ENCODE results near the gene HSPB8.

HSPB8 gene

DNA sequence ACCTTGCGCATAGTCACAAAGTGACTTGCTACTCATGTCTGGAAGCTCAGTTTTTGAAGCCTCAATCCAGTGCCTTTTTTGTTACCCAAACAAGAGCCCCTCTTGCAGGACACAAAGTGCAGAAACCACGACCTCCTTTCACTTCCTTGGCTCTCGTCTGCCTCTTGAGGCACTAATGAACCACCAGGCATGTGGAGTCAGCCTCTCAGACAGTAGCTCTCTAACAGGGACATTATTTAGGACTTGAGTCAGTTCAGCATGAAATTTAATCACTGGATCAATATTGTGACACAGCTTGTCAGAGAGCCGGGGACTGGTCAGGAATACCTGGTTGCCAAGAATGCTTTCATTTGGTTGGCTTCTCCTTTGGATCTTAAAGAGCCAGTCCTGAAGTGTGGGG, 46.7 kb downstream of the HSPB8 start:
- TF ChIP-seq POLR2AphosphoS5 (IDR thresholded peaks at IDR 0.05; ENCODE audit: borderline replicate concordance, low read depth, low read length) (no peak), FOXP2 (optimal IDR thresholded peaks at IDR 0.05; ENCODE audit: control extremely low read depth, extremely low read length, insufficient read depth) (no peak), EZH2 (IDR thresholded peaks at IDR 0.05) (no peak)
- DNase-seq (ENCODE audit: low read depth, low spot score): no peak
- no peak overlapping the region for H3K27ac ChIP-seq
- H3K9me3 ChIP-seq (ENCODE audit: low read depth, low read length): no peaks in the 10 kb centered on the region
- H3K36me3 ChIP-seq (ENCODE audit: insufficient read depth, low read length): no peaks in the 10 kb centered on the region
- no peak overlapping the region for H3K4me3 ChIP-seq
- H3K9ac ChIP-seq (ENCODE audit: insufficient read length): no peak overlapping the region

DNA sequence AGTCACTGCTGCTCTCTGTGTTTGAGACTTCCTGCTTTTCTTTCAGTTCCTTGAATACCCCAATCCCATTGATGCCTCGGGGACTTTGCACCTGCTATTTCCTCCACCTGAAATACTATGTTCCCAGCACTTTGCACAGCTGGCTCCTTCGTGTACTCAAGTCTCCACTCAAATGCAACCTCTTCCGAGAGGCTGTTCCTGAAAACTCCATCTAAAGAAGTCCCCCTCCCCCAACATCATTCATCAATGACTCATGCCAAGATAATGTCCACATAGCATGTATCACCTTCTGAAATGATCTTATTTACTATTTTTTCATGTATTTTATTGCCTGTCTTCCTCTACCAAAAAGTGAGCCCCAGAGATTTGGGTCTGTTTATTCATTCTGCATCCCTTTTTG, 48.6 kb downstream of the HSPB8 start:
- TF ChIP-seq EZH2 (IDR thresholded peaks at IDR 0.05) (no peak), POLR2AphosphoS5 (IDR thresholded peaks at IDR 0.05; ENCODE audit: borderline replicate concordance, low read depth, low read length) (no peak), FOXP2 (optimal IDR thresholded peaks at IDR 0.05; ENCODE audit: control extremely low read depth, extremely low read length, insufficient read depth) (no peak)
- H3K9me3 ChIP-seq (ENCODE audit: low read depth, low read length): no peaks in the 10 kb centered on the region
- H3K4me3 ChIP-seq: no peak overlapping the region
- H3K36me3 ChIP-seq (ENCODE audit: insufficient read depth, low read length): no peaks in the 10 kb centered on the region
- DNase-seq (ENCODE audit: low read depth, low spot score): no peak
- no peak overlapping the region for H3K9ac ChIP-seq (ENCODE audit: insufficient read length)
- no peak overlapping the region for H3K27ac ChIP-seq

DNA sequence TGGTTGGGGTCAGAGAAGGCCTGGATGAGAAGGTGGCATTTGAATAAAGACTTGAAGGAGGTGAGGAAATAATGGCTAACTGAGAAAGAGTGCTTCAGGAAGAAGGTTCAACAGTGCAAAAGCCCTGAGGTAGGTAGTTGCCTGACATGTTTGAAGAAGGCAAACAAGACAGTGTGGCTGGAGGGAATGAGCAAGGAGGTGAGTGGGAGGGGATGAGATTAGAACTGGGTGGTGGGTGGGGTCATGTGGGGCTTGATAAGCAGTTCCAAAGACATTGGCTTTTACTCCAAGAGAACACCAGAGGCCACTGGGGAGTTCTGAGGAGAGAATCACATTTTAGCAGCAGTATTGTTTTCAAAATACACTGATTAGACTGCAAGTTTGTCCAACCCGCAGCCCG, 50.5 kb downstream of the HSPB8 start:
- Histone ChIP-seq H3K27ac (no peak overlapping the region), H3K9ac (ENCODE audit: insufficient read length) (no peak overlapping the region), H3K36me3 (ENCODE audit: insufficient read depth, low read length) (no peaks in the 10 kb centered on the region), H3K9me3 (ENCODE audit: low read depth, low read length) (no peaks in the 10 kb centered on the region), H3K4me3 (no peak overlapping the region)
- no peak for DNase-seq (ENCODE audit: low read depth, low spot score)
- TF ChIP-seq POLR2AphosphoS5 (IDR thresholded peaks at IDR 0.05; ENCODE audit: borderline replicate concordance, low read depth, low read length) (no peak), FOXP2 (optimal IDR thresholded peaks at IDR 0.05; ENCODE audit: control extremely low read depth, extremely low read length, insufficient read depth) (no peak), EZH2 (IDR thresholded peaks at IDR 0.05) (no peak)

DNA sequence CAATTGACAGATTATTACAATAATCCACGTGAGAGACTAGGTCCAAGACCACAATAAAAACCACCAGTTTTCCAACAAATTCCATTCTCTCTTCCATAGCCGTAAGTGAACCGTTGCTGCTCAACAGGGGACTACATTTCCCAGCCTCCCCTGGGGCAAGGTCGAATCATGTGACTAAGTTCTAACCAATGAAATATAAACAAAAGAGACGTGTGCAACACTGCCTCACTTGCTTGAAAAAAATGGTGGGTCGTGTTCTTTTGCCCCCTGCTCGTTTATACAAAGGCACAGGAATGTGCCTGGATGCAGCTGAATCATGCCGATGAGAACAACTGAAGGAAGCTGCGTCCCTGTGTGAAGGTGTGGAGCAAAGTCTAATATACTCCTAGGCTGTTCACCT, 51.1 kb downstream of the HSPB8 start:
- Histone ChIP-seq H3K9ac (ENCODE audit: insufficient read length) (no peak overlapping the region), H3K9me3 (ENCODE audit: low read depth, low read length) (no peaks in the 10 kb centered on the region), H3K27ac (no peak overlapping the region), H3K4me3 (no peak overlapping the region), H3K36me3 (ENCODE audit: insufficient read depth, low read length) (no peaks in the 10 kb centered on the region)
- peak; percentile 14 for DNase-seq (ENCODE audit: low read depth, low spot score)
- TF ChIP-seq EZH2 (IDR thresholded peaks at IDR 0.05) (no peak), FOXP2 (optimal IDR thresholded peaks at IDR 0.05; ENCODE audit: control extremely low read depth, extremely low read length, insufficient read depth) (no peak), POLR2AphosphoS5 (IDR thresholded peaks at IDR 0.05; ENCODE audit: borderline replicate concordance, low read depth, low read length) (no peak)

DNA sequence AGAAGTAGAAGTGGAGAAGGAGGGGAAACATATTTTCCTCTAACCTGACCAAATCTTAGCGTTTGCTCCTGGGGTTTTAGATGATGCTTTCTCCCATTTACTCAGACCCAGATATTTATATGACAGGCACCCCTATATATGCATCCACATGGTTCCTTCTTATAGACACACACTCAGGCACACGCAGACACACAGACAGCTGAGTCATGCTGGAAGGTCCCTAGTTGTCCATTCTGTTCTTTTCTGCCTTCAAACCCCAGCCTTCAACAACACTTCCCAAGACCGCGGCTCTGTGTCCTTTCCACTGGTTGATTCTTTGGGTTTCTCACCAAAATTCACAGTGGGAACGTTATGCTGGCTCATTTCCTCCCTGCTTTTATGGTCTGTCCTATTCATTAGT, 52.1 kb downstream of the HSPB8 start:
- no peaks in the 10 kb centered on the region for H3K36me3 ChIP-seq (ENCODE audit: insufficient read depth, low read length)
- H3K9me3 ChIP-seq (ENCODE audit: low read depth, low read length): no peaks in the 10 kb centered on the region
- H3K27ac ChIP-seq: no peak overlapping the region
- DNase-seq (ENCODE audit: low read depth, low spot score): no peak
- no peak for TF ChIP-seq FOXP2 (optimal IDR thresholded peaks at IDR 0.05; ENCODE audit: control extremely low read depth, extremely low read length, insufficient read depth)
- no peak for TF ChIP-seq POLR2AphosphoS5 (IDR thresholded peaks at IDR 0.05; ENCODE audit: borderline replicate concordance, low read depth, low read length)
- no peak for TF ChIP-seq EZH2 (IDR thresholded peaks at IDR 0.05)
- no peak overlapping the region for H3K4me3 ChIP-seq
- no peak overlapping the region for H3K9ac ChIP-seq (ENCODE audit: insufficient read length)

DNA sequence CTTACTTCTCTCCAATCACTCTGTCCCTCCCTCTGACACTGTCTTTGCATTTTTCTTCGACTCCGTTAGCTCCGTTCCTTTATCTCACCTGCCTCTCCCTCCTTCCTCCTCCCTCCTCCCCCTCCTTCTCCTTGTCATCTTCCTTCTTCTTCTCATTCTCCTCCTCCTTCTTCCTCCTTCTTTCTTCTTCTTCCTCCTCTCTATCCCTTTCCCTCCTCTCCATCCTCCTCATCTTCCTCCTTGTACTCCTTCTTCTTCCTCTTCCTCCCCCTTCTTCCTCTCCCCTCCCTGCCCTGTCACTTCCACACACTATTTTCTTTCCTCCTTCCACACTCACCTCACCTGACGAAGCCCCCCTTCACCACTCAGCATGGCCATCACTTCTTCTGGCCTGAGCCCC, 53.0 kb downstream of the HSPB8 start:
- H3K9ac ChIP-seq (ENCODE audit: insufficient read length): no peak overlapping the region
- H3K36me3 ChIP-seq (ENCODE audit: insufficient read depth, low read length): no peaks in the 10 kb centered on the region
- H3K9me3 ChIP-seq (ENCODE audit: low read depth, low read length): no peaks in the 10 kb centered on the region
- no peak for TF ChIP-seq EZH2 (IDR thresholded peaks at IDR 0.05)
- no peak for TF ChIP-seq POLR2AphosphoS5 (IDR thresholded peaks at IDR 0.05; ENCODE audit: borderline replicate concordance, low read depth, low read length)
- TF ChIP-seq FOXP2 (optimal IDR thresholded peaks at IDR 0.05; ENCODE audit: control extremely low read depth, extremely low read length, insufficient read depth): no peak
- H3K27ac ChIP-seq: no peak overlapping the region
- H3K4me3 ChIP-seq: no peak overlapping the region
- DNase-seq (ENCODE audit: low read depth, low spot score): no peak

DNA sequence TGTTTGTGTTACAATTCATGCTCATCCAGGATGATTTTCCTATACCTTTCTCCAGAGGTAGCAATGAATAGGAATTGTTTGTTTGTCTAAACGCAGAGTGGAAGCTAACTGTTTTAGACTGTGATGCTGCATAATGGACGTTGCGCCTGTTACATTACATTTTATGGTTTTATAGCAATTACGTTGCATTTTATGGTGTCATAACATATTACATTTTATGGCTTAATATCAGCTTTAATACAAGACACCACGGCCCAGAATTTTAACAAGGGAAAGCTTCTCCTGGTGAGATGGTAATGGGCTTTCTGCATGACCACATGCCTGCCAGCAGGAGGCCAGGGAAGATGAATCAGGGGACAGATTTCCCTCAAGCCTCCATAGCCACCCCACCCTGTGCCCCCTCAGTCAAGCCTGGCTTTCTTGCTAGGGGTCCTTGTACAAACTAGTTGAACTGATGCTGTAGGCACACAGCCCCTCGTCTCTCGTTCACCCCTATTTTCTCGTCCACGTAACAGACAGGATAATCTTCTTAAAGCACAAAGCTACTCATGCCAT, 56.5 kb downstream of the HSPB8 start:
- Histone ChIP-seq H3K9me3 (ENCODE audit: low read depth, low read length) (no peaks in the 10 kb centered on the region), H3K36me3 (ENCODE audit: insufficient read depth, low read length) (no peaks in the 10 kb centered on the region), H3K27ac (no peak overlapping the region), H3K9ac (ENCODE audit: insufficient read length) (no peak overlapping the region), H3K4me3 (no peak overlapping the region)
- DNase-seq (ENCODE audit: low read depth, low spot score): no peak
- TF ChIP-seq FOXP2 (optimal IDR thresholded peaks at IDR 0.05; ENCODE audit: control extremely low read depth, extremely low read length, insufficient read depth): no peak

DNA sequence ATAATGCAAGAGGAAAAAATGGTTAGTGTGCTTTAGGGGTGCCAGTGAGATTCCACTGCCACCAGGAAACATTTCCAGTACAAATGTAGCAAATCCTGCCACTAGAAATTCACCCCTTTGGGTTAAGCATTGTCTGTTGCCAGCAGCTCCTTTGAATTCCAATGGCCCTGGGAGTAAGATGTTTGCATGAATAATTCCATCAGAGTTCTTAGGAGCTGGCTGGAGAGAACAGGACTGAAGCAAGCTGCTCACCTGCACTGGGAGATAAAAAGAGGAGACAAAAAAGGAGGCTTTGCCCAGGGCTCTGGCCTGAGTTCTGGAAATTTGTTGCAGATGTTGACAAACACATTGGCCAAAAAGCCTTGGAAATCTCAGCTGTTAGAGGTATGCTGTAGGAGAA, 57.6 kb downstream of the HSPB8 start:
- Histone ChIP-seq H3K9me3 (ENCODE audit: low read depth, low read length) (no peaks in the 10 kb centered on the region), H3K27ac (no peak overlapping the region), H3K36me3 (ENCODE audit: insufficient read depth, low read length) (no peaks in the 10 kb centered on the region), H3K9ac (ENCODE audit: insufficient read length) (no peak overlapping the region), H3K4me3 (no peak overlapping the region)
- TF ChIP-seq FOXP2 (optimal IDR thresholded peaks at IDR 0.05; ENCODE audit: control extremely low read depth, extremely low read length, insufficient read depth) (no peak), POLR2AphosphoS5 (IDR thresholded peaks at IDR 0.05; ENCODE audit: borderline replicate concordance, low read depth, low read length) (no peak), EZH2 (IDR thresholded peaks at IDR 0.05) (no peak)
- DNase-seq (ENCODE audit: low read depth, low spot score): no peak

DNA sequence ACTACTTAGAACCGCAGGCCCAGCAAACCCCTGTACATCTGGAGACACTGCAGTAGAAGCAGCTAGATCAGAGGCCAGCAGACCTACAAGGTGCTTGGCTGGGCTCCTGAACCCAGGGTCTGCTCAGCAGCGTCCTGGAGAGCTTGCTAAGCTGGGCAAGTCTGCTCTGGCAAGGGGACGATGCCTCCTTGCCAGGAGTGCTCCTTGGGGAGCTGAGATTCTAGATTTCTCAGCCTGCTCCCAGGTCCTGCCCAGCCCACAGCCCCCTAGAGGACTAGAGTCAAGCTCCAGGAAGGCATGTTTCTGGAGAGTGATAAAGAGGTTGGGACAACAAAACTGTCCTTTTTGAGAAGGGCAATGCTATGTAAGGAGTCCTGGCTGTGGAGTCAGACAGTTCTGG, 60.3 kb downstream of the HSPB8 start:
- DNase-seq (ENCODE audit: low read depth, low spot score): no peak
- Histone ChIP-seq H3K4me3 (no peak overlapping the region), H3K36me3 (ENCODE audit: insufficient read depth, low read length) (no peaks in the 10 kb centered on the region), H3K9ac (ENCODE audit: insufficient read length) (no peak overlapping the region), H3K9me3 (ENCODE audit: low read depth, low read length) (no peaks in the 10 kb centered on the region), H3K27ac (no peak overlapping the region)
- TF ChIP-seq EZH2 (IDR thresholded peaks at IDR 0.05) (no peak), POLR2AphosphoS5 (IDR thresholded peaks at IDR 0.05; ENCODE audit: borderline replicate concordance, low read depth, low read length) (no peak), FOXP2 (optimal IDR thresholded peaks at IDR 0.05; ENCODE audit: control extremely low read depth, extremely low read length, insufficient read depth) (no peak)
